Ishikawa (cell line): ENCODE measurements around the gene PLCB3.

Source experiments
- MAX ChIP-seq: IDR thresholded peaks from 2 replicates; pipeline ENCODE4 v1.6.1; 2012
- NFIC ChIP-seq: IDR thresholded peaks from 2 replicates; pipeline ENCODE4 v1.6.1; 2012
- RAD21 ChIP-seq: IDR thresholded peaks from 2 replicates; pipeline ENCODE4 v1.6.1; 2012; ENCODE audit warnings: low read depth
- REST ChIP-seq: IDR thresholded peaks from 2 replicates; pipeline ENCODE4 v1.6.1; 2012; ENCODE audit warnings: low read depth, mild to moderate bottlenecking
- USF1 ChIP-seq: IDR thresholded peaks from 2 replicates; pipeline ENCODE4 v1.6.1; 2012
- YY1 ChIP-seq: IDR thresholded peaks from 2 replicates; pipeline ENCODE4 v1.6.1; 2012; ENCODE audit warnings: low read depth

- no peak for TF ChIP-seq RAD21
- TF ChIP-seq NFIC, result no peak
- no peak for TF ChIP-seq YY1
- TF ChIP-seq REST, result no peak
- TF ChIP-seq USF1, result no peak
- TF ChIP-seq MAX, result no peak
Observed at GRCh38 chr11:64313491-64314145, 62.3 kb downstream of the PLCB3 start.
